Limb (tissue), 2 donors: ENCODE results near the gene TBC1D10A.
"Not testable (repeated sequence)": the region's sequence is repeated elsewhere in the genome, so short reads cannot be mapped to it uniquely, and the experiment has no call there.

Experiments used
- DNase-seq, 2 donors: peaks; one replicate each; pipeline ENCODE4 v3.0.0-alpha.2; 2016; ENCODE audit errors: extremely low spot score in 2 of 2

Gene TBC1D10A

GRCh38 chr22:30348404-30348803, 21.7 kb upstream of the TBC1D10A start:
- DNase-seq: no peak

DNA sequence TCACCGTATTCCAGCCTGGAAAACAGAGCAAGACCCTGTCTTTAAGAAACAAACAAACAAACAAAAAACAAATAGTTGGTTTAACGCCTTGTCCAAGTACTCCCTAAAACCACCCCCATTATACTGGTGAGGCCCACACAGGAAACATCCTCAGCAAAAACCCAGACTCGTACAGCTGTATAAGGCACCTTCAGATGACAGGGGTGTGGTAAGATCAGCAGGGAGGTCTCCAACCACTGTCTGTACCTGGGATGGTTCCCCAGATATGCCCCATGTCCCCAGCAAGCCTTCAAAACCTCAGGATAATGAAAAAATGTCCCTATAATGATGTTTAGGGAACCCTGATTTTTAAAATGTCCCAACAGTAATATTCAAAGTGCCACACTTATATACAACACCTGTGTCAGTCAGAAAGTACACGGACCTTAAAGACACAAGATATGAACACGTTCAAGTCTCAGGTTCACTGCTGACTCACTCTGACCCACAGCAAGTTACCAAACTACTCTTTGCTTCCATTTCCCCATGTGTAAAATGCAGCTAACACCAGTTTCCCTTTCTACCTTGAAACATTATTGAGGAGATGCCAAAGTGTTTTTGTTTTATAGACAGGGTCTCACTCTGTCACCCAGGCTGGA, 20.6 kb upstream of the TBC1D10A start:
- no peak for DNase-seq

DNA sequence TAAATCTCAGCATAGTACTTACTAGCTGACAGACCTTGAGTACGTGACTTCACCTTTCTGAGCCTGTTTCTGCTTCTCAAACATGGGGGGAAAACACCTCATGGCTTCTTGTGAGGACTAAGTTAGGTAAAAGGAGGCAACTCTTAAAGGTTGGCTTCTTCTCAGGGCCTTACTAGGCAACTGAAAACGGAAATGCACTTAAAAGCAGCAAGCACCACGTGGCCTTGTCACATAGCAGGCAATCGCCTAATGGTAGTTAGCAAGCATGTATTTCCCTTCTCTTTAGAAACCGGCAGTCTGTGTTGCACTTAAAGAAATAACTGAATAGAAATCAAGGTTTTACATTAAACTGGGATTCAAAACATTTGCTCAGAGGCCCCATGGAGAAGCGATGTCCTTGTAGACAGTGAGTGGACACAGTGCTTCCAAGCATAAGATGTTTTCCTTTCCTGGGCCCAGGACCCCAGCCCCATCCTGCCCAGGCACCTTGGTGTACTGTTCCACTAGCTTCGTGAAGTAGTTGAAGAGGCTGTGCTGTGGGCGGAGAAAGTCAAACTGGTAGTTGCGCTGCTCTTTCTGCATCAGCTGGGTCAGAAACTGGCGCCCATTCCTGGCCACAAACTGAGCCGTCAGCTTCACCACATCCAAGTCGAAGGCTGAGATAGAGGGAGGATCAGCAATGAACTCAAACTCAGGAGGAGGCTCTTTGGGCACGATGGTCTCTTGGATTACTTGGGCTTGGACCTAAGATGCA, 17.9 kb upstream of the TBC1D10A start:
- no peak for DNase-seq

- peak in 1 of 2 donors; percentile 63 for DNase-seq
Measured at GRCh38 chr22:30340911-30341685, 14.4 kb upstream of the TBC1D10A start.

GRCh38 chr22:30338802-30339201, 12.1 kb upstream of the TBC1D10A start:
- DNase-seq: no peak

- not testable (repeated sequence) for DNase-seq
Measured at GRCh38 chr22:30338341-30338740, 11.6 kb upstream of the TBC1D10A start.

DNA sequence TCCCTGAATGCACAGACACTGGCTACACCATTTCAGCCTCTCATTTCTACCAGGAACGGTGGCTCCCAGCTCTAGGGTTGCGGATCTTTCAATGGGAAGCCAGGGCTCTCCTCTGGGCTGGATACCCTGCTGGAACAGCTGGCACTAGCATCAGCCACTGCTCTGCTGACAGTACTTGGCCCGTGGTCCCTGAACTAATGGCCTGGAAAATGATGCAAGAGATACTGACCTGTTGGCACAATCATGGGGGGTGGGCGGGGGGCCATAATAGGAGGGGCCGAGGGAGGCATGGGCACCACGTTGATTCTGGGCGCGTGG, 10.7 kb upstream of the TBC1D10A start:
- no peak for DNase-seq

GRCh38 chr22:30336752-30337460, 10.2 kb upstream of the TBC1D10A start:
- DNase-seq: no peak

GRCh38 chr22:30335236-30335635, 8.5 kb upstream of the TBC1D10A start:
- DNase-seq: no peak

DNA sequence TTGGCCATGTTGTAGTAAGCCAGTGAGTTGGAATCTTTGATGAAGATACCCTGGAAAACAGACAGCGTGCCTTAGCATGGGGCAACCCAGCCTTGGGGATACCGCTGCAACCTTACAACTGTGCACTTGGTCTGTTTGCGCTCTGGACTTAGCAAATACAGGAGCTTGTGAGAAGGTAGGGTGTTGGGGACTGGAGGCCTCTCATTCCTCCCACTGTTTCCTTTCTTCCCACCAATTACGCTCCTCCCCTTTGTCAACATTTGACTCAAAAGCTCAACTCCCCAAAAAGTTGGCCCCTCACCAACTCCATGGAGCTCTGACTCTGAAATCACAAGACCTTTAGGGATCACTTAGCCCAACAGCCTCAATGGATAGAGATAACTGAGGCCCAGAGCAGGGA, 7.9 kb upstream of the TBC1D10A start:
- no peak for DNase-seq

DNA sequence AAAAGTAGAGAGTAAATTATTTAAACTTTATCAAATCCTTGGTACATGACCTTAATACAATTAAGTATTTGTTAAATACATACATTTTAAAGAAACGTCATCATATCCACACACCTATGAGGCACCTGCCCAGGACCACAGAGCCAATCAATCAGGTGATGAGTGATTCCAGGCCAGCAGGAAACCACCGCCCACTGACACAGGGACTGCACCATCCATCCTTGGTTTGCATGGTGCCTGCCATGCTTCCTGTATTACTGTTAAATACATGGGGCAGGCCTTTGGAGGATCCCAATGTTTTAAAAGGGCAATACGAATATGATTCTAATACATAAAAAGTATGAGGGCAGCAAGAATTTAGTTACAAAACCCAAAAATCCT, 7.0 kb upstream of the TBC1D10A start:
- no peak for DNase-seq

- DNase-seq: no peak
Measured at GRCh38 chr22:30332994-30333706, 6.4 kb upstream of the TBC1D10A start.

- DNase-seq: no peak
Measured at GRCh38 chr22:30332551-30332950, 5.8 kb upstream of the TBC1D10A start.

DNA sequence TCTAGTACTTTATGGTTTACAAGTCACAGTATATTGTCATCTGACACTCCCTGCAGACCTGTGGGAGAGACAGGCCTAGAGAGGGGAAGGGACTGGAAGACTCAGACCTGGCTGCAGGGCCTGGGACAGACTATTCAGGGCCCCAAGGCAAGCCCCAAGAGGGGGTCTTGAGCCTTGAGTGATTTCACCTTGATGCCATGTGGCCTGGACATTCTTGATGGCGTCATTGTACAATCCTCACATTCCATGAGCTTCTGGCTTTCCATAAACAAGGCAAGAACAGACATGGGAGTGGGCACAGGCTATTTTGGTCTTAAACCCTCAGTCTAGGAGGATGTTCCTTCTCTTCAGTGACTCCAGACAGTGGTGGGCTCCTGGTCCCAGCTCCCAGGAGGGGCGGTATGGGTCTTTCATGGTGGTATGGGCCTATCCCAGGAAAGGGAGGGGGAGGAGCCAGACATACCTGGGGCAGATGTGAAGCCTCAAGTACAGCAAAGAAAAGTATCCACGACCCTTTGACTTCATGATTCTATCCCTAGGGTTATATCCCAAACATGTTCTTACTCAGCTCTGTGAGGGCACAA, 1.8 kb upstream of the TBC1D10A start:
- DNase-seq: no peak

DNA sequence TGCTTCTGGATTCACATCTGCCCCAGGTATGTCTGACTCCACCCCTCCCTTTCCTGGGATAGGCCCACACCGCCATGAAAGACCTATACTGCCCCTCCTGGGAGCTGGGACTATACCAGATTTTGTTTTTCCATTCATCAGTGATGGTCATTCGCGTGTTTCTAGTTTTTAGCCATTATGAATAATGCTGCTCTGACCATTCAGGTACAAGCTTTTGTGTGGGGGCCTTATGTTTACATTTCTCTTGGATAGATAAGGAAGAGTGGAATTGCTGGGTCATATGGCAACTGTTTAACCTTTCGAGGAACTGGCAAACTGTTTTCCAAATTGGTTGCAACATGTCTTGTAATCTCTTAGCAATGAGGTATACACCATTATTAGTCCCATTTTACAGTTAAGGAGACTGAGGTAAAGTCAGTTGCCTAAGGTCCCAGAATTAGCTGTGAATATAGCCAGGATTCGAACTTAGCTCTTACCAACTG, 1.2 kb upstream of the TBC1D10A start:
- no peak for DNase-seq

- DNase-seq: no peak
Measured at GRCh38 chr22:30326255-30326705, 461 bp downstream of the TBC1D10A start.

- no peak for DNase-seq
Measured at GRCh38 chr22:30325724-30326254, 952 bp downstream of the TBC1D10A start.

- no peak for DNase-seq
Measured at GRCh38 chr22:30325065-30325720, 1.5 kb downstream of the TBC1D10A start.

DNA sequence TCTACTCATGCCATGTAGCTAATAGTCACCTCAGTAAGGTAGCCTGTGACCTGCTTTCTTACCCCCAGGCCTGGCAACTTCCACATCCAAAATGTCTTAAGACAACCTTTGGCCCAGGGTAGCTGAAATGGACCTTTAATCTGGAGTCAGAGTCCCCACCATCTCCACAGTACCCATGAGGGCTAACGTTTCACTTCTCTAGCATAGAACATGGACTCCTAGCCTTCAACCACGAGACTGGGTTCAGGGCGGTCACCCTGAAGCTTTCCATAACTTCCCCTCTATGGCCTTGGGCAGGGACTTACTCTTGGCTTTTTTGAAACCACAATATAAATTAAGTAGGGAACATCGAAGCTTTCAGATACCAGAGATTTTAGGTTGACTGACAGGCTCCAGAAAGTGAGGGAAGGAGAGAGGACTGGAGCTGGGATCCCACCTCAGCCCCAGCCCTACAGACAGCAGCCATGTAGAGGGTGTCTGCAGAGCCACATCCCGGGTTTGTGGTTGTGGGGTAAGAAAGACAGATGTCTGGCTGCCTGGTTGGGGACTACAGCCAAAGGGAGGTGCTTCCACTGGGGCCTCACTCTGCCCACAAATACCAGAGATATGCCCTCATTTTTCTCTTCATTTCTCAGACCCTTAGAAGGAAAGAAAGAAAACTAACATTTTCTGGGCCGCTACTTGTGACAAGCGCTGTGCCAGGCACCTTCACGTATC, 2.6 kb downstream of the TBC1D10A start:
- DNase-seq: no peak
